ENCODE data around the gene PRMT9. TPM values are rescaled to one million over a fixed set of nuclear protein-coding genes. Genes with fewer than 3 reads are reported as not detected.

Gene PRMT9
- total and polyA plus RNA-seq, 2 of the 13 experiments (the other 11 are each of a cell fraction or from before 2014, with no cell fraction given) = 4.0 to 9.7 TPM

- peak; percentile 82 for TF ChIP-seq HOXA5 (CRISPR knock-in tag; IDR thresholded peaks at IDR 0.05)
- TF ChIP-seq GATAD2A (CRISPR knock-in tag; IDR thresholded peaks at IDR 0.05) = peak; percentile 60
- TF ChIP-seq ZNF781 (CRISPR knock-in tag; IDR thresholded peaks at IDR 0.05; ENCODE audit: borderline replicate concordance, not compliant biosample characterization) = peak; percentile 65
- no peak for TF ChIP-seq U2AF2 (IDR thresholded peaks at IDR 0.05; ENCODE audit: low read depth, low read length)
- peak; percentile 88 for TF ChIP-seq SP1 (IDR thresholded peaks at IDR 0.05)
- peak; percentile 78; the same call in 1 of the 2 replicates for TF ChIP-seq SP1 (CRISPR knock-in tag; IDR thresholded peaks at IDR 0.05)
- TF ChIP-seq TGIF2 (CRISPR knock-in tag; IDR thresholded peaks at IDR 0.05) = peak; percentile 38; the same call in 1 of the 2 replicates
- peak; percentile 83; the same call in 1 of the 2 replicates for TF ChIP-seq IRF2 (CRISPR knock-in tag; IDR thresholded peaks at IDR 0.05)
- TF ChIP-seq GABPA (IDR thresholded peaks at IDR 0.05; ENCODE audit: low read depth, low read length) = no peak; the same call in 1 of the 2 replicates
- TF ChIP-seq GABPA (CRISPR knock-in tag; IDR thresholded peaks at IDR 0.05; ENCODE audit: low read depth) = peak; percentile 74
- 0 out of 2 replicates have a peak, but pooled peaks have one; percentile 21 for TF ChIP-seq ZNF792 (CRISPR knock-in tag; IDR thresholded peaks at IDR 0.05)
- 0 out of 2 replicates have a peak, but pooled peaks have one; percentile 29 for TF ChIP-seq GFI1 (CRISPR knock-in tag; IDR thresholded peaks at IDR 0.05; ENCODE audit: borderline replicate concordance)
- TF ChIP-seq NR2F2 (IDR thresholded peaks at IDR 0.05; ENCODE audit: borderline replicate concordance, low read depth) = no peak
- TF ChIP-seq CBX2 (IDR thresholded peaks at IDR 0.05; ENCODE audit: low read depth, low read length) = no peak
- 0 out of 2 replicates have a peak, but pooled peaks have one; percentile 29 for TF ChIP-seq CBX2 (CRISPR knock-in tag; IDR thresholded peaks at IDR 0.05; ENCODE audit: low read depth)
- peak; percentile 55 for TF ChIP-seq AGO2 (optimal IDR thresholded peaks at IDR 0.05; ENCODE audit: low read depth, low read length)
- TF ChIP-seq ZNF501 (CRISPR knock-in tag; IDR thresholded peaks at IDR 0.05) = peak; percentile 70
- TF ChIP-seq ZNF296 (CRISPR knock-in tag; conservative IDR thresholded peaks at IDR 0.05) = 0 out of 2 replicates have a peak, but pooled peaks have one; percentile 23
- peak; percentile 84 for TF ChIP-seq ATF2 (CRISPR knock-in tag; IDR thresholded peaks at IDR 0.05)
- TF ChIP-seq CCAR2 (optimal IDR thresholded peaks at IDR 0.05; ENCODE audit: low read depth, low read length) = no peak
- TF ChIP-seq YEATS4 (CRISPR knock-in tag; IDR thresholded peaks at IDR 0.05; ENCODE audit: borderline replicate concordance) = peak; percentile 77
- TF ChIP-seq ZNF350 (CRISPR knock-in tag; IDR thresholded peaks at IDR 0.05; ENCODE audit: borderline replicate concordance, low read depth) = peak; percentile 69; the same call in 1 of the 2 replicates
- TF ChIP-seq SP4 (CRISPR knock-in tag; IDR thresholded peaks at IDR 0.05) = peak; percentile 69; the same call in 1 of the 2 replicates
- peak; percentile 66; the same call in 1 of the 2 replicates for TF ChIP-seq ZNF510 (CRISPR knock-in tag; IDR thresholded peaks at IDR 0.05; ENCODE audit: low read depth)
- TF ChIP-seq E2F2 (CRISPR knock-in tag; IDR thresholded peaks at IDR 0.05; ENCODE audit: borderline replicate concordance) = peak; percentile 68; the same call in 1 of the 2 replicates
- TF ChIP-seq ZNF503 (CRISPR knock-in tag; IDR thresholded peaks at IDR 0.05) = peak; percentile 32; the same call in 1 of the 2 replicates
Measured at GRCh38 chr4:147683717-147684700, at the start of gene PRMT9 (continued).

Data from HepG2 (cell line).